IMR-90 (cell line): ENCODE data around the gene PRPF40A.

Experiments used
- BHLHE40 ChIP-seq: fragments of 150-350 bp; IDR thresholded peaks from 2 replicates; pipeline ENCODE4 v1.6.1; 2016; ENCODE audit warnings: mild to moderate bottlenecking, low read depth, low read length
- CEBPB ChIP-seq: IDR thresholded peaks from 2 replicates; pipeline ENCODE4 v1.6.1; 2012; ENCODE audit warnings: low read depth, low read length, improper control_type of control experiment
- CTCF ChIP-seq: conservative IDR thresholded peaks from 2 replicates; pipeline ENCODE4 v1.5.1; 2012; ENCODE audit warnings: mild to moderate bottlenecking, low read depth, low read length, improper control_type of control experiment
- ELK1 ChIP-seq: fragments of 150-350 bp; IDR thresholded peaks from 2 replicates; pipeline ENCODE4 v1.6.1; 2016; ENCODE audit warnings: low read depth, mild to moderate bottlenecking, low read length, moderate library complexity, borderline replicate concordance
- FOS ChIP-seq: fragments of 150-350 bp; IDR thresholded peaks from 2 replicates; pipeline ENCODE4 v1.6.1; 2016; ENCODE audit warnings: low read depth, low read length
- MAZ ChIP-seq: IDR thresholded peaks from 2 replicates; pipeline ENCODE4 v1.6.1; 2012; ENCODE audit warnings: low read depth, mild to moderate bottlenecking, low read length, improper control_type of control experiment, moderate library complexity, borderline replicate concordance
- MXI1 ChIP-seq: IDR thresholded peaks from 2 replicates; pipeline ENCODE4 v1.6.1; 2012; ENCODE audit warnings: low read depth, mild to moderate bottlenecking, low read length, moderate library complexity, borderline replicate concordance
- NFE2L2 ChIP-seq: fragments of 150-350 bp; IDR thresholded peaks from 2 replicates; pipeline ENCODE4 v1.6.1; 2016; ENCODE audit warnings: low read depth, mild to moderate bottlenecking, low read length
- POLR2A ChIP-seq: IDR thresholded peaks from 2 replicates; pipeline ENCODE4 v1.6.1; 2012; ENCODE audit warnings: mild to moderate bottlenecking, low read depth, low read length
- RAD21 ChIP-seq: IDR thresholded peaks from 2 replicates; pipeline ENCODE4 v1.6.1; 2012; ENCODE audit warnings: low read length, improper control_type of control experiment
- USF2 ChIP-seq: fragments of 150-350 bp; IDR thresholded peaks from 2 replicates; pipeline ENCODE4 v1.6.1; 2017; ENCODE audit warnings: mild to moderate bottlenecking, antibody characterized with exemption, low read length, low read depth

- TF ChIP-seq POLR2A (no peak), CTCF (no peak), ELK1 (no peak), RAD21 (no peak), NFE2L2 (no peak), MXI1 (no peak), FOS (no peak), CEBPB (no peak), USF2 (no peak), BHLHE40 (no peak), MAZ (no peak)
Measured at GRCh38 chr2:152620985-152621384, 96.3 kb downstream of the PRPF40A start.
